Natural killer cell treated with Interleukin-12 subunit alpha and Interleukin-12 subunit beta and Interleukin-15 and Interleukin-18, amount 100 ng/mL, for 72 hours (primary cell): Measurements from ENCODE around the gene RAPGEF4. TPM values are rescaled to one million over a fixed set of nuclear protein-coding genes. Genes with fewer than 3 reads are reported as not detected.

Source experiments
- ATAC-seq, 2 donors: fragments of 150-1000 bp; cut with Tn5 transposase in 1 of 2; sonication (Bioruptor Pico), chemical (Tn5 transposase) in 1 of 2; 2 replicates each; pipeline ENCODE4 v1.10.0; 2021
- DNase-seq: peaks from one replicate; pipeline ENCODE4 v3.0.0; 2022; ENCODE audit warnings: low spot score
- H3K27ac Mint-ChIP-seq, 2 donors: 1 replicate in 1 of 2; 2 replicates in 1 of 2; pipeline ENCODE4 v1.8.0; 2022; ENCODE audit warnings: mixed read lengths in 2 of 2, mild to moderate bottlenecking in 1 of 2, moderate library complexity in 1 of 2
- H3K27me3 Mint-ChIP-seq, 2 donors: 1 replicate in 1 of 2; 2 replicates in 1 of 2; pipeline ENCODE4 v1.8.0; 2022; ENCODE audit warnings: mixed read lengths in 2 of 2
- H3K36me3 Mint-ChIP-seq: one replicate; pipeline ENCODE4 v1.8.0; 2022; ENCODE audit warnings: mixed read lengths
- H3K4me1 Mint-ChIP-seq, 2 donors: 1 replicate in 1 of 2; 2 replicates in 1 of 2; pipeline ENCODE4 v1.8.0; 2022; ENCODE audit warnings: low read depth in 2 of 2, mixed read lengths in 2 of 2, mild to moderate bottlenecking in 1 of 2
- H3K4me3 Mint-ChIP-seq: one replicate; pipeline ENCODE4 v1.8.0; 2022; ENCODE audit warnings: mixed read lengths
- H3K9me3 Mint-ChIP-seq: 2 replicates; pipeline ENCODE4 v1.8.0; 2022; ENCODE audit warnings: mixed read lengths
- total RNA-seq, 2 donors: library from RNA; stranded (reverse); gene quantifications; one replicate each; pipeline ENCODE4 v1.2.3, GENCODE V29; 2022

Gene RAPGEF4
- total RNA-seq, 2 donors from 2014 or later = 0.43 TPM; not detected in 1

DNA sequence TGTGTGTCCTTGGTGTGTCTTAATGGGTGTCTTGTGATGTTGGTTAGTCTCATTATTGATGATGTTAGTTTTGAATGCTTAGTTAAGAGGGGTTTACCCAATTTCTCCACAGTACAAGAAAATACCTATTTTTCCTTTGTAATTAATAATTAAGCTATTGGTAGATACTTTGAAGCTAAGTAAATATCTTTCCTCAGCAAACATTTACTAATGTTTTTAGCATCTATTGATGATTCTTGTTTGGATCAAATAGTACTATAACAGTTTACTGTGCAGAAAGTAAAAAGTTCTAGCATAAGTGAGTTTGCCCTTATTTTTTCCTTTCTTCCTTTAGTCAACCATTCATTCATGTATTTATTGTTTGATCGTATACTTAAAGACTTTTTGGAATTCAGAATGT, 359.1 kb downstream of the RAPGEF4 start:
- ATAC-seq = no peak
- Mint-ChIP-seq H3K4me1 (peaks cover 10 to 13% of the 10 kb centered on the region in 2 donors), H3K4me3 (no peak overlapping the region), H3K27ac (peak overlapping the region in 1 of 2 donors; percentile 52), H3K27me3 (no peaks in the 10 kb centered on the region), H3K9me3 (peaks cover 3% of the 10 kb centered on the region), H3K36me3 (peaks cover 14% of the 10 kb centered on the region)
- DNase-seq = no peak

GRCh38 chr2:173095356-173095755, 359.7 kb downstream of the RAPGEF4 start:
- peaks cover 13% of the 10 kb centered on the region for H3K36me3 Mint-ChIP-seq
- peaks cover 3% of the 10 kb centered on the region for H3K9me3 Mint-ChIP-seq
- H3K27ac Mint-ChIP-seq = peak overlapping the region in 1 of 2 donors; percentile 45
- peaks cover 15 to 17% of the 10 kb centered on the region in 2 donors for H3K4me1 Mint-ChIP-seq
- DNase-seq (no peak), ATAC-seq (no peak)
- H3K27me3 Mint-ChIP-seq = no peaks in the 10 kb centered on the region
- H3K4me3 Mint-ChIP-seq = no peak overlapping the region

DNA sequence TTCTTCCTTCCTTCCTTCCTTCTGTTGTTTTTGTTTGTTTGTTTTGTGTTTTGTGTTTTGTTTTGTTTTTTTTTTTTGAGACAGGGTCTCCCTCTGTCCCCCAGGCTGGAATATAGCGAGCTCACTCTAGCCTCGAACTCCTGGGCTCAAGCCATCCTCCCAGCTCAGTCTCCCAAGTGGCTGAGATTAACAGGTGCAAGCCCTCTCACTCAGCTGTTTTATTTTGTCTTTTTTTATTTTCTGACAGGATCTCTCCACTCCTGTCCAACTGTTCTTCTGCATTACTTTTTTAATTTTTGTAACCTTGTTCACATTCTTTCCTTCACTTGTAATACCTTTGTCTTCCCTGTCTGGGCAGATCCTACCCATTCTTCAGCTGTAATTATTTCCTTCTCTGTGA, 363.6 kb downstream of the RAPGEF4 start:
- Mint-ChIP-seq H3K27ac (peak overlapping the region; percentile 90 to 94), H3K27me3 (no peaks in the 10 kb centered on the region), H3K4me3 (peak overlapping the region; percentile 82), H3K36me3 (peaks cover 11% of the 10 kb centered on the region), H3K4me1 (peaks cover 37 to 41% of the 10 kb centered on the region in 2 donors), H3K9me3 (peaks cover 3% of the 10 kb centered on the region)
- no peak for ATAC-seq
- DNase-seq = no peak

DNA sequence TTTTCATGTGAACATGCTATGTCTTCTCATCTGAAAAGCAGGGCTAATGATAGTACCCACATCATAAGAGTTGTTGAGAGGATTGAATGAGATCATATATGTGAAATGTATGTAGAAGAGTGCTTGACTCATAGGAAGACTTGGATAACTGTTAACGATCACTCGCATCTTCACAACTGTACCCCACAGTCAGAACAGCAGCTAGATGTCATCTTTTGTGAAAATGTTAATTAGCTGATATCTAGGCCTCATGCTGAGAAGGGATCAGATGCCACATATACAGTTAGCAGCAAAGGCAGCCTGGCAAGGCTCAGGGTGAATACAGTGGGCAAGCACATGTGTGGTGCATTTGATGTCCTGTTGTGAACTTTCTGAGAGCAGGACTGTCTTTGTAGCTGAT, 364.2 kb downstream of the RAPGEF4 start:
- Mint-ChIP-seq H3K27ac (peak overlapping the region; percentile 90 to 94), H3K9me3 (peaks cover 3% of the 10 kb centered on the region), H3K4me1 (peaks cover 41 to 44% of the 10 kb centered on the region in 2 donors), H3K4me3 (peak overlapping the region; percentile 82), H3K27me3 (no peaks in the 10 kb centered on the region), H3K36me3 (peaks cover 13% of the 10 kb centered on the region)
- ATAC-seq = peak; percentile 77 to 83
- no peak for DNase-seq

GRCh38 chr2:173101687-173102086, 366.0 kb downstream of the RAPGEF4 start:
- H3K4me3 Mint-ChIP-seq = peak overlapping the region; percentile 55
- peaks cover 7% of the 10 kb centered on the region for H3K9me3 Mint-ChIP-seq
- H3K27ac Mint-ChIP-seq = peak overlapping the region; percentile 90 to 94
- no peaks in the 10 kb centered on the region for H3K27me3 Mint-ChIP-seq
- ATAC-seq = peak; percentile 83 to 93
- H3K36me3 Mint-ChIP-seq = peaks cover 20% of the 10 kb centered on the region
- DNase-seq = peak; percentile 66
- H3K4me1 Mint-ChIP-seq = peaks cover 52 to 59% of the 10 kb centered on the region in 2 donors

Other genes with a start within 250 kb of the RAPGEF4 start
- 10 to 100 TPM; 22.3 to 34.9 TPM for gene PDK1, start 179.8 kb upstream of the RAPGEF4 start, total RNA-seq